Measurements from ENCODE around the gene CYTH3. TPM values are rescaled to one million over a fixed set of nuclear protein-coding genes. Genes with fewer than 3 reads are reported as not detected.

The CYTH3 gene
- total and polyA plus RNA-seq, 2 of the 4 experiments (the other 2 are of a cell fraction): 14.2 to 34.8 TPM

GRCh38 chr7:6250364-6250833 is 22.0 kb downstream of the CYTH3 start:
- Histone ChIP-seq H3K79me1 (ENCODE audit: low read depth in 1 of 2, low read length in 2 of 2) (peaks cover 26 to 81% of the 10 kb centered on the region in 2 experiments), H3K4me3 (ENCODE audit: insufficient read depth, low read depth, low read length) (no peak overlapping the region), H4K91ac (ENCODE audit: insufficient read depth, low read depth, low read length) (0 out of 2 replicates have a peak overlapping the region, but pooled peaks have one; percentile 13), H2AK9ac (replicated peaks; ENCODE audit: low read depth, low read length, poor library complexity) (no peak overlapping the region), H3K27ac (ENCODE audit: insufficient read depth, low read length) (no peak overlapping the region), H3K56ac (ENCODE audit: extremely low read depth, insufficient read depth, low read length) (no peak overlapping the region), H3K9me1 (ENCODE audit: insufficient read depth, low read length) (peaks cover 19% of the 10 kb centered on the region), H3K36me3 (ENCODE audit: control insufficient read depth, insufficient read depth, low read length) (no peaks in the 10 kb centered on the region), H4K20me1 (ENCODE audit: insufficient read depth, low read length) (peaks cover 12% of the 10 kb centered on the region; the same call in 1 of the 2 replicates), H3K14ac (replicated peaks; ENCODE audit: low read depth, low read length) (no peak overlapping the region), H3K23ac (ENCODE audit: low read depth, low read length) (0 out of 2 replicates have a peak overlapping the region, but pooled peaks have one; percentile 1), H4K5ac (ENCODE audit: low read depth, low read length) (no peak overlapping the region), H2BK5ac (ENCODE audit: low read depth, low read length, poor library complexity, severe bottlenecking) (no peak overlapping the region), H3K4me2 (ENCODE audit: low read depth, low read length) (no peak overlapping the region), H3K27me3 (ENCODE audit: control insufficient read depth, insufficient read depth, low read length) (no peaks in the 10 kb centered on the region), H2BK120ac (ENCODE audit: low read depth, low read length) (no peak overlapping the region), H3K18ac (ENCODE audit: low read depth, low read length) (no peak overlapping the region), H2AFZ (replicated peaks; ENCODE audit: low read length, poor library complexity) (no peak overlapping the region), H3K4ac (ENCODE audit: low read depth, low read length) (no peak overlapping the region; the same call in 1 of the 2 replicates), H4K8ac (ENCODE audit: low read depth in 2 of 2, low read length in 2 of 2) (no peak overlapping the region), H3K9ac (ENCODE audit: low read depth, low read length) (no peak overlapping the region), H3K4me1 (ENCODE audit: control insufficient read depth, insufficient read depth, low read length) (peaks cover 21% of the 10 kb centered on the region), H2BK20ac (ENCODE audit: low read depth, low read length) (0 out of 2 replicates have a peak overlapping the region, but pooled peaks have one; percentile 13), H3K9me3 (ENCODE audit: control insufficient read depth, insufficient read depth, low read length) (no peaks in the 10 kb centered on the region), H2BK15ac (ENCODE audit: low read depth, low read length) (no peak overlapping the region; the same call in 2 of the 3 replicates), H2AK5ac (ENCODE audit: low read depth, low read length) (peak overlapping the region; percentile 13; the same call in 1 of the 2 replicates)
- no peak for TF ChIP-seq MXI1 (IDR thresholded peaks at IDR 0.05; ENCODE audit: borderline replicate concordance, low read depth, low read length)
- no peak for TF ChIP-seq RFX5 (IDR thresholded peaks at IDR 0.05; ENCODE audit: low read depth, low read length)
- TF ChIP-seq ELK1 (IDR thresholded peaks at IDR 0.05; ENCODE audit: borderline replicate concordance, low read depth, low read length): no peak
- intact Hi-C loops (cut with micrococcal nuclease): no loop called here
- no TSS peak for BruUV-seq (replicated peaks)
- dilution Hi-C loops (cut with HindIII; ENCODE audit: low sequenced_read_pairs, unreplicated experiment): no loop called here
- no peak for ATAC-seq (ENCODE audit: low read depth)
- DNase-seq: no peak
- in situ Hi-C loops (cut with MboI; ENCODE audit: low sequenced_read_pairs): no loop called here
- ChIA-PET CTCF (no interaction called here), POLR2A (ENCODE audit: unreplicated experiment) (no interaction called here)
- WGBS, 2 experiments (ENCODE audit: extremely low coverage in 2 of 2, insufficient read length in 1 of 2): no CpG with 5 or more reads among the region's 4 CpGs
